H1 (cell line): ENCODE results near the gene TOP1. TPM values are rescaled to one million over a fixed set of nuclear protein-coding genes. Genes with fewer than 3 reads are reported as not detected.

Experiments used
- CTCF ChIA-PET: fragments of 300-600 bp; sonication (Branson Sonifier 250); formaldehyde crosslinking; loops from one replicate; lab custom pipeline; 2021; ENCODE audit not compliant: partially characterized antibody; lab: Charles Lee
- POLR2A ChIA-PET: fragments of 300-600 bp; sonication (Branson Sonifier 250); formaldehyde crosslinking; loops from one replicate; lab custom pipeline; 2021; ENCODE audit warnings: inconsistent platforms; ENCODE audit not compliant: partially characterized antibody; lab: Charles Lee
- DNase-seq, 2 experiments: peaks; one replicate each; pipeline versions ENCODE4 v3.0.0 to v3.0.0-alpha.2; 2010 to 2022; ENCODE audit warnings: low spot score in 2 of 2, low read depth in 1 of 2, mixed read lengths in 1 of 2
- FAIRE-seq: peaks from 2 replicates; lab custom pipeline; 2011; peaks lifted over from hg19 to GRCh38; lab: Jason Lieb, UNC
- H2AFZ ChIP-seq: 2 replicates; pipeline ENCODE4 v1.8.1; 2012; ENCODE audit warnings: low read length, inconsistent platforms
- H2AK5ac ChIP-seq: 2 replicates; pipeline ENCODE4 v1.6.1; 2013; ENCODE audit warnings: low read depth, low read length
- H2BK120ac ChIP-seq: replicated peaks from 2 replicates; pipeline ENCODE3; 2013; ENCODE audit warnings: low read depth, low read length, inconsistent platforms
- H2BK12ac ChIP-seq: 2 replicates; pipeline ENCODE4 v1.6.1; 2013; ENCODE audit warnings: low read depth, low read length
- H2BK15ac ChIP-seq: 2 replicates; pipeline ENCODE4 v1.6.1; 2013; ENCODE audit warnings: low read length
- H2BK20ac ChIP-seq: 2 replicates; pipeline ENCODE4 v1.6.1; 2013; ENCODE audit warnings: low read length
- H2BK5ac ChIP-seq: 2 replicates; pipeline ENCODE4 v1.6.1; 2013; ENCODE audit warnings: low read depth, low read length
- H3K14ac ChIP-seq: 2 replicates; pipeline ENCODE4 v1.6.1; 2013; ENCODE audit warnings: inconsistent platforms; ENCODE audit not compliant: insufficient read length
- H3K18ac ChIP-seq: 2 replicates; pipeline ENCODE4 v1.6.1; 2013; ENCODE audit warnings: low read length; ENCODE audit errors: extremely low read depth
- H3K23ac ChIP-seq: 2 replicates; pipeline ENCODE4 v1.6.1; 2013; ENCODE audit warnings: inconsistent platforms; ENCODE audit not compliant: insufficient read length
- H3K23me2 ChIP-seq: 2 replicates; pipeline ENCODE4 v1.6.1; 2013; ENCODE audit warnings: low read depth, low read length
- H3K27ac ChIP-seq: 2 replicates; pipeline ENCODE4 v1.6.1; 2011; ENCODE audit warnings: low read depth, low read length, inconsistent platforms
- H3K27me3 ChIP-seq, 4 experiments: replicated peaks in 1 of 4; 1 replicate in 1 of 4; 2 replicates in 3 of 4; pipeline versions ENCODE4 v1.6.1 to v1.8.1; 2011 to 2013; ENCODE audit warnings: low read length in 3 of 4, mild to moderate bottlenecking in 3 of 4, inconsistent platforms in 2 of 4, mixed read lengths in 2 of 4, moderate library complexity in 1 of 4; ENCODE audit not compliant: control insufficient read depth in 3 of 4, insufficient read depth in 3 of 4; ENCODE audit errors: extremely low read depth in 1 of 4
- H3K36me3 ChIP-seq, 4 experiments: 2 replicates each; pipeline versions ENCODE4 v1.6.1 to v1.8.1; 2011 to 2013; ENCODE audit warnings: mild to moderate bottlenecking in 4 of 4, low read length in 3 of 4, moderate library complexity in 2 of 4, control low read depth in 1 of 4, inconsistent platforms in 1 of 4; ENCODE audit not compliant: insufficient read depth in 4 of 4, control insufficient read depth in 2 of 4
- H3K4ac ChIP-seq: replicated peaks from 2 replicates; pipeline ENCODE3; 2013; ENCODE audit warnings: low read length, low read depth, mixed read lengths, inconsistent platforms; ENCODE audit not compliant: insufficient read length
- H3K4me1 ChIP-seq, 4 experiments: replicated peaks in 1 of 4; 1 replicate in 1 of 4; 2 replicates in 3 of 4; pipeline versions ENCODE4 v1.6.1 to v1.8.1; 2011 to 2013; ENCODE audit warnings: low read length in 3 of 4, inconsistent platforms in 2 of 4, mixed read lengths in 1 of 4; ENCODE audit not compliant: insufficient read depth in 4 of 4, control insufficient read depth in 3 of 4
- H3K4me2 ChIP-seq, 2 experiments: 2 replicates each; pipeline versions ENCODE4 v1.6.1 to v1.8.1; 2011 to 2013; ENCODE audit warnings: low read depth in 2 of 2, low read length in 2 of 2, control low read depth in 1 of 2, inconsistent platforms in 1 of 2, mild to moderate bottlenecking in 1 of 2; ENCODE audit not compliant: insufficient read depth in 1 of 2
- H3K4me3 ChIP-seq, 4 experiments: fragments of 200-600, 300-600 bp in 1 of 4; sonication (generic), shearing (Covaris generic), sonication (Bioruptor Twin) in 1 of 4; 2 replicates each; pipeline versions ENCODE4 v1.5.1 to v1.8.1; 2011 to 2016; ENCODE audit warnings: low read length in 4 of 4, low read depth in 3 of 4, control low read depth in 2 of 4, inconsistent platforms in 2 of 4, mild to moderate bottlenecking in 2 of 4, mixed read lengths in 1 of 4, moderate library complexity in 1 of 4; ENCODE audit not compliant: insufficient read depth in 2 of 4; ENCODE audit errors: extremely low read depth in 1 of 4
- H3K56ac ChIP-seq: replicated peaks from 2 replicates; pipeline ENCODE3; 2013; ENCODE audit warnings: low read depth, mild to moderate bottlenecking, mixed read lengths, low read length, inconsistent platforms; ENCODE audit not compliant: insufficient read length
- H3K79me1 ChIP-seq: 2 replicates; pipeline ENCODE4 v1.6.1; 2013; ENCODE audit warnings: low read depth, low read length, control low read depth
- H3K79me2 ChIP-seq, 2 experiments: 2 replicates each; pipeline versions ENCODE4 v1.6.1 to v1.8.1; 2012 to 2013; ENCODE audit warnings: low read length in 2 of 2, mild to moderate bottlenecking in 2 of 2, inconsistent platforms in 1 of 2; ENCODE audit not compliant: insufficient read depth in 2 of 2, control insufficient read depth in 1 of 2
- H3K9ac ChIP-seq, 4 experiments: replicated peaks in 1 of 4; 1 replicate in 1 of 4; 2 replicates in 3 of 4; pipeline versions ENCODE4 v1.6.1 to v1.8.1; 2011 to 2013; ENCODE audit warnings: low read depth in 3 of 4, low read length in 3 of 4, control low read depth in 2 of 4, mild to moderate bottlenecking in 2 of 4, moderate library complexity in 2 of 4, inconsistent platforms in 1 of 4; ENCODE audit errors: extremely low read depth in 1 of 4
- H3K9me3 ChIP-seq, 2 experiments: 2 replicates each; pipeline versions ENCODE4 v1.6.1 to v1.8.1; 2012 to 2013; ENCODE audit warnings: mild to moderate bottlenecking in 2 of 2, moderate library complexity in 2 of 2, control low read depth in 1 of 2, inconsistent platforms in 1 of 2, low read depth in 1 of 2, low read length in 1 of 2, mixed read lengths in 1 of 2; ENCODE audit not compliant: insufficient read depth in 2 of 2
- H4K20me1 ChIP-seq, 2 experiments: replicated peaks in 1 of 2; 2 replicates each; pipeline versions ENCODE3 to v1.8.1; 2011 to 2013; ENCODE audit warnings: inconsistent platforms in 2 of 2, low read length in 2 of 2, mild to moderate bottlenecking in 1 of 2; ENCODE audit not compliant: insufficient read depth in 2 of 2, control insufficient read depth in 1 of 2
- H4K5ac ChIP-seq: 2 replicates; pipeline ENCODE4 v1.6.1; 2013; ENCODE audit warnings: low read length, low read depth, mixed read lengths, inconsistent platforms; ENCODE audit not compliant: insufficient read length
- H4K8ac ChIP-seq: 2 replicates; pipeline ENCODE4 v1.8.0; 2013; ENCODE audit warnings: mild to moderate bottlenecking, moderate library complexity, low read length, inconsistent platforms; ENCODE audit not compliant: insufficient read depth; ENCODE audit errors: extremely low read depth
- H4K91ac ChIP-seq: replicated peaks from 2 replicates; pipeline ENCODE3; 2013; ENCODE audit warnings: low read length, mixed read lengths, inconsistent platforms; ENCODE audit not compliant: insufficient read length
- FOSL1 ChIP-seq: IDR thresholded peaks from 2 replicates; pipeline ENCODE4 v1.6.1; 2011; ENCODE audit warnings: mild to moderate bottlenecking, low read depth, low read length, moderate library complexity; ENCODE audit not compliant: insufficient read depth
- RNF2 ChIP-seq: fragments of 200-900, 300-1000 bp; sonication (generic); IDR thresholded peaks from 2 replicates; pipeline ENCODE4 v1.7.1; 2016; ENCODE audit warnings: borderline replicate concordance, low read depth, mild to moderate bottlenecking, antibody characterized with exemption, low read length; ENCODE audit not compliant: poor library complexity, severe bottlenecking; ENCODE audit errors: missing control alignments
- SRF ChIP-seq: IDR thresholded peaks from 2 replicates; pipeline ENCODE4 v1.6.1; 2011; ENCODE audit warnings: mild to moderate bottlenecking, low read depth, low read length, moderate library complexity
- TAF7 ChIP-seq: optimal IDR thresholded peaks from 2 replicates; pipeline ENCODE3; 2011; ENCODE audit warnings: low read depth, mild to moderate bottlenecking, inconsistent platforms, low read length, moderate library complexity, borderline replicate concordance
- TBP ChIP-seq: IDR thresholded peaks from 2 replicates; pipeline ENCODE4 v1.6.1; 2011; ENCODE audit warnings: low read depth, low read length, improper control_type of control experiment
- WGBS, 2 experiments: shearing (Covaris generic) in 1 of 2; methylation state at CpG; one replicate each; pipeline versions ENCODE4 v1.1.6 to v1.1.7; 2013 to 2015; ENCODE audit warnings: low lambda C conversion rate in 2 of 2, mixed read lengths in 2 of 2, inconsistent platforms in 1 of 2, low coverage in 1 of 2, missing lambda C conversion rate in 1 of 2; ENCODE audit not compliant: insufficient replicate concordance in 2 of 2, insufficient coverage in 1 of 2, insufficient read length in 1 of 2; ENCODE audit errors: extremely low coverage in 1 of 2, missing lambda C conversion rate in 1 of 2; 5-methylcytosine and 5-hydroxymethylcytosine counted together
- polyA plus RNA-seq, 7 experiments: library from polyadenylated mRNA; depleted of rRNA in 3 of 7; stranded (reverse) in 5 of 7; unstranded in 2 of 7; fragments of >200 nt in 5 of 7; fragments of 200-250 nt in 2 of 7; gene quantifications; 1 replicate in 5 of 7; 2 replicates in 1 of 7; 4 replicates in 1 of 7; pipeline versions ENCODE4 v1.2.1 to v1.2.3, GENCODE V29; 2011 to 2013; ENCODE audit warnings: missing spikeins in 2 of 7, mixed read lengths in 2 of 7
- total RNA-seq: library from RNA; stranded (reverse); fragmentation: NEBNext Ultra II Directional; extraction: Animal tissue kit (Norgen Biotek cat#: 25700); gene quantifications from 2 replicates; pipeline ENCODE4 v1.2.1, GENCODE V29; 2021

TOP1 gene
- total and polyA plus RNA-seq, 2 of the 8 experiments (the other 6 are each of a cell fraction or from before 2014, with no cell fraction given), result 7.4 to 108 TPM

DNA sequence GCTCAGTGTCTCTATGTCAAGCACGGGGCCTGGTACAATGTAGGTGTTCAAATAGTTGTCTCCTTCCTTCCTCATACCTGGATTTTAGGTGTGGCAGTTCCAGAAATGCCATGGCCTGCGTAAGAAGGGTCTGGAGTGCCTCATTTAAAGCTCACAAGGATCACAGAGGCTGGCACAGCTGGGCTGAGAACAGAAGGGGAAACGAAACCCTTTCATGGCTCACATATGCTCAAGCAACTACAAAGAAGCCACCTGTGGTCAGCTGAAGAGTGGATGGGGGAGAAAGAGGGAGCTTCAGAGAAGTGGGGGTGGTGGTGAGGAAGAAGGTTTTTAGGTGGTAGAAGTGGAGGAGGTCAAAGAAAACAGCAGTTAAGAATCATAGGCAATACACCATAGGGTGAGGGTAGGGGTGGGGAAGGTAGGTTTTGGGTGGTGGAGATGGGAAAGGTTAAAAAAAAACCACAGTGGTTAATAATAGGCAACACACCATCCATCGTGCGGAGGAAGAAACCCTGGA is 17.0 kb upstream of the TOP1 start:
- no peak overlapping the region for H3K18ac ChIP-seq
- no peak overlapping the region for H3K4me3 ChIP-seq
- H3K23ac ChIP-seq, result no peak overlapping the region
- H2BK5ac ChIP-seq, result no peak overlapping the region
- H2BK120ac ChIP-seq, result no peak overlapping the region
- H3K36me3 ChIP-seq, result no peaks in the 10 kb centered on the region
- no peak overlapping the region for H2AK5ac ChIP-seq
- no peak overlapping the region for H2BK20ac ChIP-seq
- H4K5ac ChIP-seq, result no peak overlapping the region
- H3K4me1 ChIP-seq, result peaks cover 0 to 8% (median 3%) of the 10 kb centered on the region in 4 experiments; a peak in 2 of 7 replicates
- H2BK12ac ChIP-seq, result no peak overlapping the region
- H3K4ac ChIP-seq, result no peak overlapping the region
- H4K91ac ChIP-seq, result no peak overlapping the region
- no peaks in the 10 kb centered on the region for H4K20me1 ChIP-seq
- FAIRE-seq, result no peak
- no peak for DNase-seq
- H3K9ac ChIP-seq, result no peak overlapping the region
- H3K27me3 ChIP-seq, result no peaks in the 10 kb centered on the region
- H3K14ac ChIP-seq, result no peak overlapping the region
- H3K23me2 ChIP-seq, result peaks cover 4% of the 10 kb centered on the region; the same call in 1 of the 2 replicates
- H3K79me2 ChIP-seq, result no peaks in the 10 kb centered on the region
- 88% methylated on average over 5 of the region's 5 CpGs; no CpG with 5 or more reads in 1 of the 2 experiments for WGBS, 2 experiments
- TF ChIP-seq RNF2, result no peak
- TF ChIP-seq FOSL1, result no peak
- TF ChIP-seq TBP, result no peak
- TF ChIP-seq TAF7, result no peak
- no peak for TF ChIP-seq SRF
- no peaks in the 10 kb centered on the region for H3K79me1 ChIP-seq
- no peak overlapping the region for H2AFZ ChIP-seq
- H3K4me2 ChIP-seq, result no peak overlapping the region
- ChIA-PET CTCF (interaction anchor here (1.0 to 7.1 kb wide), 3 partner anchors 20 to 214 kb away, joined by 3 to 38 read pairs (median 4); no protein-coding TSS in a partner anchor), POLR2A (interaction anchor here (1.1 kb wide), 1 partner anchor 20 kb away, joined by 3 read pairs; no protein-coding TSS in a partner anchor)
- no peak overlapping the region for H3K56ac ChIP-seq
- H3K27ac ChIP-seq, result no peak overlapping the region
- H3K9me3 ChIP-seq, result no peaks in the 10 kb centered on the region
- no peak overlapping the region for H2BK15ac ChIP-seq
- no peak overlapping the region for H4K8ac ChIP-seq
